Fibroblast of pulmonary artery (primary cell): Measurements from ENCODE around the gene PGPEP1.
"Not testable (repeated sequence)": the region's sequence is repeated elsewhere in the genome, so short reads cannot be mapped to it uniquely, and the experiment has no call there.

Source experiments
- DNase-seq: peaks from one replicate; pipeline ENCODE4 v3.0.0-alpha.2; 2010; ENCODE audit warnings: low read depth
- H3K4me3 ChIP-seq: replicated peaks from 2 replicates; pipeline ENCODE4 v1.5.1; 2011; ENCODE audit warnings: low read depth, mild to moderate bottlenecking, control low read depth, low read length, moderate library complexity
- TF ChIP-seq, protein P1 (sequence below): IDR thresholded peaks from 2 replicates; pipeline ENCODE4 v1.5.1; 2011; ENCODE audit warnings: mild to moderate bottlenecking, control low read depth, low read length, inconsistent platforms; ENCODE audit errors: missing control alignments

Gene PGPEP1

DNA sequence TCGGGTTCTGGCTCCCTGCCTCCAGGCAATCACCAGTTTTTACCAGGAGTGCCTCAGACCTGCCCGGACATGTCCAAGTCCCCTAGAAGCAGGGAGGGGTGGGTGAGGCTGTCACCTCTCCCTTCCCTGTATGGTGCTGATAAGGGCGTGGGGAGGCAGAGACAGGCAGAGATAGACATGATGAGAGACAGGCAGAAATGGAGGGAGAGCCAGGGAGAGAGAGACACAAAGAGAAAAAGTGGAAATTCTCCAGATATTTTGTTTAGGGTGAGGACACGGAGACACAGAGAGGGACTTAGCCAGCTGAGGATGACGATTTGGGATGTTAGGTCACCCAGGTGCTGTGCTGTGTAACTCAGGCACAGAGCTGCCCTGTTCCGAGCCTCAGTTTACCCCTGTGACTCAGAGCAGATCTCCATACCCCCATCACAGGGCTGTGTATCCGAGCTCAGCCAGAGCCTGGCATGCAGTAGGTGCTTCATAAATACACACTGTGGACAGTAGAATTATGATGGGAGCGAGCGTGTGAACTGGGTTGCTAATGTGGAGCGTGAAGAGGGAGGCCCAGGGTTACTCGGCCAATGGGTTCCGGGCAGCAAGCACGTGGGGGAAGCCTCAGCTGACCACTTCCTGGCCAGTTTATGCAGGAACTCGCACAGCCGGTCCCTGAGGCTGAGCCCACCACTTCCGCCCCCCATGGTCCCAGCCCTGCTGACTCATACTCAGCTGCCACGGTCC, 33.7 kb downstream of the PGPEP1 start:
- TF ChIP-seq, protein P1, sequence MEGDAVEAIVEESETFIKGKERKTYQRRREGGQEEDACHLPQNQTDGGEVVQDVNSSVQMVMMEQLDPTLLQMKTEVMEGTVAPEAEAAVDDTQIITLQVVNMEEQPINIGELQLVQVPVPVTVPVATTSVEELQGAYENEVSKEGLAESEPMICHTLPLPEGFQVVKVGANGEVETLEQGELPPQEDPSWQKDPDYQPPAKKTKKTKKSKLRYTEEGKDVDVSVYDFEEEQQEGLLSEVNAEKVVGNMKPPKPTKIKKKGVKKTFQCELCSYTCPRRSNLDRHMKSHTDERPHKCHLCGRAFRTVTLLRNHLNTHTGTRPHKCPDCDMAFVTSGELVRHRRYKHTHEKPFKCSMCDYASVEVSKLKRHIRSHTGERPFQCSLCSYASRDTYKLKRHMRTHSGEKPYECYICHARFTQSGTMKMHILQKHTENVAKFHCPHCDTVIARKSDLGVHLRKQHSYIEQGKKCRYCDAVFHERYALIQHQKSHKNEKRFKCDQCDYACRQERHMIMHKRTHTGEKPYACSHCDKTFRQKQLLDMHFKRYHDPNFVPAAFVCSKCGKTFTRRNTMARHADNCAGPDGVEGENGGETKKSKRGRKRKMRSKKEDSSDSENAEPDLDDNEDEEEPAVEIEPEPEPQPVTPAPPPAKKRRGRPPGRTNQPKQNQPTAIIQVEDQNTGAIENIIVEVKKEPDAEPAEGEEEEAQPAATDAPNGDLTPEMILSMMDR = no peak
- H3K4me3 ChIP-seq = no peak overlapping the region
- peak; percentile 99 for DNase-seq

DNA sequence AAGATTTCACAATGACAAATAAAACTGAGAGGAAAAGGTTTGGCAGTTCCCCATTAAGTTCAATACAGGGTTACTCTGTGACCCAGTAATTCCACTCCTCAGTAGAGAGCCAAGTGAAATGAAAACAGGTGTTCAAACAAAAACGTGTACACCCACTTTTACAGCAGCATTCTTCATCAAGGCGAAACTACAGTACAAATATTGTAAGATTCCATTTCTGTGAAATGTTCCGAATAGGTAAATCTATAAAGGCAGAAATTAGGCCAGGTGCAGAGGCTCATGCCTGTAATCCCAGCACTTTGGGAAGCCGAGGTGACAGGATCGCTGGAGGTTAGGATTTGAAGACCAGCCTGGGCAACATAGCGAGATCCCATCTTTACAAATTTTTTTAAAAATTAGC, 36.6 kb downstream of the PGPEP1 start:
- no peak overlapping the region for H3K4me3 ChIP-seq
- no peak for DNase-seq
- TF ChIP-seq, protein P1 = no peak

DNA sequence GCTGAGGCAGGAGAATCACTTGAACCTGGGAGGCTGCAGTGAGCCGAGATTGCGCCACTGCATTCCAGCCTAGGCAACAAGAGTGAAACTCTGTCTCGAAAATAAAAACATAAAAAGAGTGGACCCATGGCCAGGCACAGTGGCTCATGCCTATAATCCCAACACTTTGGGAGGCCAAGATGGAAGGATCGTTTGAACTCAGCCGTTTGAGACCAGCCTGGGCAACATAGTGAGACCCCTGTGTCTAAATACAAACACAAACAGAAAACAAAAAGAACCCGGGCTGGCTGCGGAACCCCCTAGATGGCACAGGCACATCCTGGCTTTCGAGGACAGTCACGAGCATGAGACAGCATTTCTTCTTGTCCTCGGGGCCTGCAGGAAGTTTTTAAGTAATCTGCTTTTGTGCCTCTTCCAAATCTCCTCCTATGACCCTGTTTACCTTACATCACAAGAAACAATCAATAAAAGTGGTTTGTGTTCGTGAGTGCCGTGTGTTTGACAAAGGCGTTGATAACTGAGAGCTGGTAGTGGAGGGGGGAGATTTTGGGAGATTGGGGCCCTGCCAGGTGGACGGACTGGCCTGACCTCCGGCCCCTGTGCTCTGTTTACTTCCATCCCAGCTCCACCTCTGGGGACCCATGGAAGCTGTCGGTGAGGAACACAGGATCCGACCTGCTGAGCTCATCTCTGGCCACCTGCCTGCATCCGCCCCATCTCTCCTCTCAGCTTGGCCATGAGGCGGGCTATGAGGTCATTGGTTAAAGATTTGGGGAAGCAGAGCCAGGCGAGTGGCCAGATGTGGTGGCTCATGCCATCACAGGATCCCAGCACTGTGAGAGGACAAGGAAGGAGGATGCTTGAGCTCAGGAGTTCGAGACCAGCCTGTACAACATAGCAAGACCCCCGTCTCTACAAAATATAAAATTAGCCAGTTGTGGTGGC, 39.7 kb downstream of the PGPEP1 start:
- DNase-seq = peak; percentile 85
- TF ChIP-seq, protein P1 = no peak
- no peak overlapping the region for H3K4me3 ChIP-seq

DNA sequence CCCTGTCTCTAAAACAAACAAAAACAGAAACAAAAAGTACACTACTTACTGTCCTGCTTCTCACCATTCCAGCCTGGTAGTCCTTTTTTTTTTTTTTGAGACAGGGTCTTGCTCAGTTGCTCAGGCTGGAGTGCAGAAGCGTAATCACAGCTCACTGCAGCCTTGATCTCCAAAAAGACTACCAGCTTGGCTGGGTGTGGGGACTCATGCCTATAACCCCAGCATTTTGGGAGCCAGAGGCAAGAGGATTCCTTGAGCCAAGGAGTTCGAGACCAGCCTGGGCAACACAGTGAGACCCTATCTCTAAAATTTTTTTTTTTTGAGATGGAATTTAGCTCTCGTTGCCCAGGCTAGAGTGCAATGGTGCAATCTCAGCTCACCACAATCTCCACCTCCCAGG, 40.4 kb downstream of the PGPEP1 start:
- DNase-seq = no peak
- TF ChIP-seq, protein P1 = no peak
- H3K4me3 ChIP-seq = no peak overlapping the region

DNA sequence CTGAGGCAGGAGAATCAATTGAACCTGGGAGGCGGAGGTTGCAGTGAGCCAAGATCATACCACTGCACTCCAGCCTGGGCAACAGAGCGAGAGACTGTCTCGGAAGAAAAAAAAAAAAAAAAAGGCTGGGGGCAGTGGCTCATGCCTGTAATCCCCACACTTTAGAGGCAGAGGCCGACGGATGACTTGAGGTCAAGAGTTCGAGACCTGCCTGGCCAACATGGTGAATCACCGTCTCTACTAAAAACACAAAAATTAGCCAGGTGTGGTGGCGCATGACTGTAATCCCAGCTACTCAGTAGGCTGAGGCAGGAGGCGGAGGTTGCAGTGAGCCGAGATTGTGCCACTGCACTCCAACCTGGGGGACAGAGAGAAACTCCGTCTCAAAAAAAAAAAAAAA, 43.2 kb downstream of the PGPEP1 start:
- not testable (repeated sequence) for H3K4me3 ChIP-seq, DNase-seq

DNA sequence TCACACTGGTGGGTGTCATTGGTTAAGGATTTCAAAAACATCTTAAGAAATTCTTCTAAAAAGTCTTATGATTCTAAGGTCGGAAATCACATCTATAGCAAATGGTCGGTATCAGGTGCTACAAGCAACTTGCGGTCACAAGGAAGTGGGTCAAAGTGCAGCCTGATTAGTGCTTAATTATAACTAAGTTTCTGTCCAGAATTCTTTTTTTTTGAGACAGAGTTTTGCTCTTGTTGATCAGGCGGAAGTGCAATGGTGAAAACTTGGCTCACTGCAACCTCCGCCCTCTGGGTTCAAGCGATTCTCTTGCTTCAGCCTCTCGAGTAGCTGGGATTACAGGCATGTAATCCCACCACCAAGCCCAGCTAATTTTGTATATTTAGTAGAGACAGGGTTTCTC, 44.4 kb downstream of the PGPEP1 start:
- no peak for DNase-seq
- no peak overlapping the region for H3K4me3 ChIP-seq
- TF ChIP-seq, protein P1 = no peak

DNA sequence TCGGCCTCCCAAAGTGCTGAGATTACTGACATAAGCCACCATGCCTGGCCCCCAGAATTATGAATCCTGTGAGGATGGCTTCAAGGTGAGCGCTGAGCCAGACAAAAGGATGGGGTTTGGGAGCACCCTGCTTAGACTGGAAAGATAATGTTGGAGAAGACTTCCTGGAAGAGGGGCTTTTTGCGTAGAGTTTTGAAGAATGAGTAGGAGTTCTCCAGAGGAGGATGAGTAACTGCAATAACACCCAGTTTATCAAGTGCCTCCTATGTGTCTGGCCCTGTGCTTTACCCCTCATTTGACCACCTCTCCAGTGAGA, 44.9 kb downstream of the PGPEP1 start:
- H3K4me3 ChIP-seq = no peak overlapping the region
- TF ChIP-seq, protein P1 = no peak
- DNase-seq = no peak
